Measurements from ENCODE around the gene BMP6.

- TF ChIP-seq POLR2AphosphoS5 (IDR thresholded peaks at IDR 0.05; ENCODE audit: insufficient read depth in 1 of 2, low read depth in 1 of 2) (no peak), POLR2A (IDR thresholded peaks at IDR 0.05) (no peak)
Measured at GRCh38 chr6:7818257-7819214, 92.6 kb downstream of the BMP6 start.

All from vagina (tissue), 2 donors.